Tibial nerve (tissue), 4 donors: Measurements from ENCODE around the gene ING2. TPM values are rescaled to one million over a fixed set of nuclear protein-coding genes. Genes with fewer than 3 reads are reported as not detected.
A peak's percentile ranks its signal among the peaks of the same experiment; 100 is the strongest.
"Not testable (repeated sequence)": the region's sequence is repeated elsewhere in the genome, so short reads cannot be mapped to it uniquely, and the experiment has no call there.

ENCODE experiments used
- DNase-seq, 2 donors: peaks; one replicate each; pipeline ENCODE4 v3.0.0-alpha.2; 2019; ENCODE audit warnings: low spot score in 2 of 2
- H3K27ac ChIP-seq, 4 donors: fragments of 200-600 bp; sonication (generic) in 3 of 4; one replicate each; pipeline ENCODE4 v1.5.1; 2017 to 2019; ENCODE audit warnings: mild to moderate bottlenecking in 1 of 4
- H3K27me3 ChIP-seq, 2 donors: fragments of 200-600 bp; sonication (generic) in 1 of 2; one replicate each; pipeline versions ENCODE4 v1.5.1 to v1.6.0; 2017 to 2019
- H3K36me3 ChIP-seq, 3 donors: fragments of 200-600 bp; sonication (generic); one replicate each; pipeline ENCODE4 v1.5.1; 2018 to 2019
- H3K4me1 ChIP-seq, 4 donors: fragments of 200-600 bp; sonication (generic) in 3 of 4; one replicate each; pipeline ENCODE4 v1.5.1; 2017 to 2019
- H3K4me3 ChIP-seq, 4 donors: fragments of 200-600 bp; sonication (generic) in 3 of 4; one replicate each; pipeline ENCODE4 v1.5.1; 2017 to 2019; ENCODE audit warnings: mild to moderate bottlenecking in 1 of 4, moderate library complexity in 1 of 4
- H3K9me3 ChIP-seq, 4 donors: fragments of 200-600 bp; sonication (generic) in 3 of 4; one replicate each; pipeline ENCODE4 v1.5.1; 2017 to 2019
- CTCF ChIP-seq, 5 experiments: fragments of 200-600 bp in 3 of 5; fragments of 450-650 bp in 2 of 5; sonication (generic) in 3 of 5; IDR thresholded peaks; one replicate each; pipeline ENCODE4 v1.5.1; 2016 to 2019; ENCODE audit warnings: antibody characterized with exemption in 5 of 5, mild to moderate bottlenecking in 3 of 5, moderate library complexity in 2 of 5
- EP300 ChIP-seq, 2 donors: sonication (generic); formaldehyde crosslinking; IDR thresholded peaks; one replicate each; pipeline ENCODE4 v1.6.1; 2017; ENCODE audit warnings: antibody characterized with exemption in 2 of 2, mild to moderate bottlenecking in 1 of 2
- POLR2A ChIP-seq, 2 donors: fragments of 450-650 bp; IDR thresholded peaks; one replicate each; pipeline ENCODE4 v1.6.1; 2017; ENCODE audit warnings: antibody characterized with exemption in 2 of 2, mild to moderate bottlenecking in 2 of 2, moderate library complexity in 2 of 2
- WGBS, 2 donors: methylation state at CpG; one replicate each; pipeline ENCODE4 v1.1.5; 2018; 5-methylcytosine and 5-hydroxymethylcytosine counted together
- total RNA-seq, 4 donors: library from RNA; depleted of rRNA; stranded (reverse); fragments of >200 nt; gene quantifications; one replicate each; pipeline ENCODE4 v1.1.0, GENCODE V29; 2016

Gene ING2
- total RNA-seq, 4 donors from 2014 or later, result 9.6 to 32.3 (median 16.3) TPM

DNA sequence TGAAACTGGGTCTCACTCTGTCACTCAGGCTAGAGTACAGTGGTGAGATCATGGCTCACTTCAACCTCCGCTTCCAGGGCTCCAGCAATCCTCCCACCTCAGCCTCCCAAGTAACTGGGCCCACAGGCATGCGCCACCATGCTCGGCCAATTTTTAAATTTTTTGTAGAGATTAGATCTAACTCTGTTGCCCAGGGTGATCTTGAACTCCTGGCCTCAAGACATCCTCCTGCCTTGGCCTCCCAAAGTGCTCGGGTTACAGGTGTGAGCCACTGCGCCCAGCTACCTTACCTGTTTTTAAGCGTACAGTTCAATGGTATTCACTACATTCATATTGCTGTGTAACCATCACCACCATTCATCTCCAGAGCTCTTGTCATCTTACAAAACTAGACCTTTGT lies 41.5 kb downstream of the ING2 start:
- H3K36me3 ChIP-seq, result no peaks in the 10 kb centered on the region
- H3K27ac ChIP-seq, result no peak overlapping the region
- peaks cover 0 to 11% (median 0%) of the 10 kb centered on the region in 4 donors for H3K4me1 ChIP-seq
- TF ChIP-seq EP300 (IDR thresholded peaks at IDR 0.05), result no peak
- no peak for TF ChIP-seq POLR2A (IDR thresholded peaks at IDR 0.05)
- TF ChIP-seq CTCF (IDR thresholded peaks at IDR 0.05), result no peak
- H3K9me3 ChIP-seq, result peaks cover 0 to 12% (median 0%) of the 10 kb centered on the region in 4 donors
- DNase-seq, result no peak
- H3K27me3 ChIP-seq, result no peaks in the 10 kb centered on the region
- 94 to 95% methylated on average over 6 of the region's 6 CpGs for WGBS, 2 donors
- no peak overlapping the region for H3K4me3 ChIP-seq

DNA sequence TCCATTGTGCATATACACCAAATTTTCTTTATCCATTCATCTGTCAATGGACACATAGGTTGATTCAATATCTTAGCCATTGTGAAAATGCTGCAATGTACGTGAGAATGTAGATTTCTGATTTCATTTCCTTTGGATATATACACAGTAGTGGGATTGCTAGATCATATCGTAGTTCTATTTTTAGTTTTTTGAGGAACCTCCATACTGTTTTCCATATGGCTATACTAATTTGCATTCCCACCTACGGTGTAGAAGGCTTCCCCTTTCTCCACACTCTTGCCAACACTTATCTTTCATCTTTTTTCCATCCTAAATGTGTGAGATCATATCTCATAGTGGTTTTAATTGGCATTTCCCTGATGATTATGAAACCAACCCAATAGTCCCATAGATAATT lies 43.4 kb downstream of the ING2 start:
- no peak for TF ChIP-seq CTCF (IDR thresholded peaks at IDR 0.05)
- TF ChIP-seq EP300 (IDR thresholded peaks at IDR 0.05), result no peak
- TF ChIP-seq POLR2A (IDR thresholded peaks at IDR 0.05), result no peak
- 76 to 84% methylated on average over 3 of the region's 3 CpGs for WGBS, 2 donors
- H3K9me3 ChIP-seq, result peaks cover 0 to 12% (median 0%) of the 10 kb centered on the region in 4 donors
- no peaks in the 10 kb centered on the region for H3K36me3 ChIP-seq
- H3K27me3 ChIP-seq, result no peaks in the 10 kb centered on the region
- no peak overlapping the region for H3K27ac ChIP-seq
- peaks cover 0 to 10% (median 0%) of the 10 kb centered on the region in 4 donors for H3K4me1 ChIP-seq
- H3K4me3 ChIP-seq, result no peak overlapping the region
- no peak for DNase-seq

DNA sequence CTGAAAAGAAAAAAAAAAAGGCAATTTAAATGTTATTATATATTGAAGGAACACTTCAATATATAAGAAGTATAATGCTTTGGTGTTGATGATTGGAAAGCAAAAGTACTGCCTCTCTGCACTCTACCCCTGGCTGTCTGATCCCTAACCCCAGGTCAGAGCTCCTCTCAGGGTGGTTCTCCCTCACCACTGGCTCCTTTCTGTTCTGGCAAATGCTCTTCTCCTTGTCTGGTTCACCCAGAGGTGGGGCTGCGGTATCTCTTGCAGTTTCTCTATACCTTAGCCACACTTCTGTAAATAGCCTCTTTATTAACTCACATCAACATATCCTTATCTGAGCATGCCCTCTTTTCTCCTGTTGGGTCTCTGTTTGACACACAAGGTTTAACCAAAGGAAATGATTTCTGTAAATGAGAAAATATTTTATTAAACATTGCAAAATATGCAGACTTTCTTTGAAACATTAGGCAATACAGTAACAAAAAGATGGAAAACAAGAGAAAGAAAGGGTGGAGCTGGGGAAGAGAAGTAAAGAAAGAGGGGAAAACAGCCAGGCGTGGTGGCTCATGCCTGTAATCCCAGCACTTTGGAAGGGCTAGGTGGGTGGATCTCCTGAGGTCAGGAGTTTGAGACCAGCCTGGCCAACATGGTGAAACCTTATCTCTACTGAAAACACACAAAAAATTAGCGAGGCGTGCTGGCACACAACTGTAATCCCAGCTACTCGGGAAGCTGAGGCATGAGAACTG lies 45.7 kb downstream of the ING2 start:
- Histone ChIP-seq H3K27me3 (no peaks in the 10 kb centered on the region), H3K4me1 (peaks cover 0 to 10% (median 0%) of the 10 kb centered on the region in 4 donors), H3K36me3 (no peaks in the 10 kb centered on the region), H3K9me3 (no peaks in the 10 kb centered on the region), H3K4me3 (no peak overlapping the region), H3K27ac (peak overlapping the region in 2 of 4 donors; percentile 55 to 64)
- no peak for DNase-seq
- TF ChIP-seq POLR2A (IDR thresholded peaks at IDR 0.05) (no peak), CTCF (IDR thresholded peaks at IDR 0.05) (no peak), EP300 (IDR thresholded peaks at IDR 0.05) (no peak)
- WGBS, 2 donors, result 72 to 80% methylated on average over 5 of the region's 5 CpGs

- Histone ChIP-seq H3K36me3 (no peaks in the 10 kb centered on the region), H3K27ac (peak overlapping the region in 1 of 4 donors; percentile 64), H3K4me3 (no peak overlapping the region), H3K4me1 (peaks cover 0 to 10% (median 0%) of the 10 kb centered on the region in 4 donors), H3K27me3 (no peaks in the 10 kb centered on the region), H3K9me3 (no peaks in the 10 kb centered on the region)
- TF ChIP-seq CTCF (IDR thresholded peaks at IDR 0.05) (no peak), EP300 (IDR thresholded peaks at IDR 0.05) (no peak), POLR2A (IDR thresholded peaks at IDR 0.05) (no peak)
- WGBS, 2 donors, result 57% methylated on average over 12 to 18 of the region's 18 CpGs
- no peak for DNase-seq
These were observed 47.7 kb downstream of the ING2 start for GRCh38 chr4:183552274-183553146.

DNA sequence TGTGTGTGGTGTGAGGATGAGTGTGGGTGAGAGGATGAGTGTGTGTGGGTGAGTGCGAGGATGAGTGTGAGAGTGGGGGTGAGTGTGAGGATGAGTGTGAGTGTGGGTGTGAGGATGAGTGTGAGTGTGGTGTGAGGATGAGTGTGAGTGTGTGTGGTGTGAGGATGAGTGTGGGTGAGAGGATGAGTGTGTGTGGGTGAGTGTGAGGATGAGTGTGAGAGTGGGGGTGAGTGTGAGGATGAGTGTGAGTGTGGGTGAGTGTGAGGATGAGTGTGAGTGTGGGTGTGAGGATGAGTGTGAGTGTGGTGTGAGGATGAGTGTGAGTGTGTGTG lies 48.3 kb downstream of the ING2 start:
- not testable (repeated sequence) for DNase-seq, H3K36me3 ChIP-seq, H3K9me3 ChIP-seq, H3K27me3 ChIP-seq, H3K27ac ChIP-seq, H3K4me3 ChIP-seq
- WGBS, 2 donors, result no CpG with 5 or more reads among the region's 1 CpG
- H3K4me1 ChIP-seq, result peaks cover 0 to 10% (median 0%) of the 10 kb centered on the region in 4 donors
